ENCODE data around the gene FBRSL1.

The FBRSL1 gene

GRCh38 chr12:132514216-132514820 is 24.4 kb downstream of the FBRSL1 start:
- no peak for DNase-seq

- DNase-seq: no peak
These were observed 24.9 kb downstream of the FBRSL1 start for GRCh38 chr12:132514838-132515237.

GRCh38 chr12:132516095-132517012 is 26.4 kb downstream of the FBRSL1 start:
- no peak for DNase-seq

- DNase-seq: no peak
These were observed 27.2 kb downstream of the FBRSL1 start for GRCh38 chr12:132517013-132517739.

GRCh38 chr12:132517740-132518100 is 27.8 kb downstream of the FBRSL1 start:
- no peak for DNase-seq

- DNase-seq: no peak
These were observed 28.5 kb downstream of the FBRSL1 start for GRCh38 chr12:132518354-132518992.

GRCh38 chr12:132520421-132521199 is 30.7 kb downstream of the FBRSL1 start:
- no peak for DNase-seq

- DNase-seq: no peak
These were observed 31.2 kb downstream of the FBRSL1 start for GRCh38 chr12:132521200-132521580.

- DNase-seq: no peak
These were observed 31.9 kb downstream of the FBRSL1 start for GRCh38 chr12:132521712-132522292.

- DNase-seq: no peak
These were observed 32.8 kb downstream of the FBRSL1 start for GRCh38 chr12:132522592-132523380.

GRCh38 chr12:132523576-132524331 is 33.8 kb downstream of the FBRSL1 start:
- peak; percentile 12 for DNase-seq

- no peak for DNase-seq
These were observed 34.5 kb downstream of the FBRSL1 start for GRCh38 chr12:132524405-132524804.

GRCh38 chr12:132525011-132525832 is 35.3 kb downstream of the FBRSL1 start:
- no peak for DNase-seq

- DNase-seq: no peak
These were observed 36.0 kb downstream of the FBRSL1 start for GRCh38 chr12:132525833-132526455.

GRCh38 chr12:132527186-132527882 is 37.4 kb downstream of the FBRSL1 start:
- no peak for DNase-seq

- DNase-seq: no peak
These were observed 37.9 kb downstream of the FBRSL1 start for GRCh38 chr12:132527883-132528264.

GRCh38 chr12:132528564-132529106 is 38.7 kb downstream of the FBRSL1 start:
- no peak for DNase-seq

Measured in NK-92 treated with Interleukin-12 subunit alpha and Interleukin-12 subunit beta, amount 100 ng/mL, for 24 hours (cell line).